GM18498 (cell line): ENCODE results near the gene CPS1.

ENCODE experiments used
- ATAC-seq: cut with Tn5 transposase; IDR thresholded peaks from one replicate; pipeline ENCODE4 v1.9.1; 2021; ENCODE audit warnings: mild to moderate bottlenecking, moderate library complexity; ENCODE audit not compliant: unreplicated experiment

The CPS1 gene

GRCh38 chr2:210673117-210673516 lies 116.7 kb downstream of the CPS1 start:
- no peak for ATAC-seq

- ATAC-seq, result no peak
Observed at GRCh38 chr2:210676067-210676466, 119.7 kb downstream of the CPS1 start.

GRCh38 chr2:210681491-210681890 lies 125.1 kb downstream of the CPS1 start:
- no peak for ATAC-seq

- no peak for ATAC-seq
Observed at GRCh38 chr2:210686401-210686800, 130.0 kb downstream of the CPS1 start.

GRCh38 chr2:210687786-210688470 lies 131.5 kb downstream of the CPS1 start:
- ATAC-seq, result no peak

- no peak for ATAC-seq
Observed at GRCh38 chr2:210707900-210708299, 151.5 kb downstream of the CPS1 start.

- no peak for ATAC-seq
Observed at GRCh38 chr2:210713122-210713521, 156.7 kb downstream of the CPS1 start.

GRCh38 chr2:210715560-210716082 lies 159.2 kb downstream of the CPS1 start:
- no peak for ATAC-seq

- ATAC-seq, result no peak
Observed at GRCh38 chr2:210718503-210718902, 162.1 kb downstream of the CPS1 start.

GRCh38 chr2:210722092-210722491 lies 165.7 kb downstream of the CPS1 start:
- ATAC-seq, result no peak

GRCh38 chr2:210727549-210727948 lies 171.2 kb downstream of the CPS1 start:
- ATAC-seq, result no peak
